Duodenal mucosa (tissue), 2 donors: Measurements from ENCODE around the gene NPBWR2.

Experiments used
- H3K27ac ChIP-seq: one replicate; pipeline ENCODE4 v1.7.0; 2013; ENCODE audit warnings: low read depth, low read length
- H3K27me3 ChIP-seq, 2 donors: one replicate each; pipeline ENCODE4 v1.7.0; 2013; ENCODE audit warnings: low read length in 2 of 2, control low read depth in 1 of 2; ENCODE audit not compliant: insufficient read depth in 2 of 2, control insufficient read depth in 1 of 2
- H3K36me3 ChIP-seq, 2 donors: one replicate each; pipeline ENCODE4 v1.7.0; 2013; ENCODE audit warnings: low read length in 2 of 2, control low read depth in 1 of 2; ENCODE audit not compliant: insufficient read depth in 2 of 2, control insufficient read depth in 1 of 2
- H3K4me1 ChIP-seq, 2 donors: one replicate each; pipeline ENCODE4 v1.7.0; 2013; ENCODE audit warnings: low read length in 2 of 2, control low read depth in 1 of 2; ENCODE audit not compliant: insufficient read depth in 2 of 2, control insufficient read depth in 1 of 2
- H3K4me3 ChIP-seq, 2 donors: one replicate each; pipeline ENCODE4 v1.7.0; 2013; ENCODE audit warnings: low read length in 2 of 2, low read depth in 1 of 2
- H3K9ac ChIP-seq, 2 donors: one replicate each; pipeline ENCODE4 v1.7.0; 2013; ENCODE audit warnings: low read length in 2 of 2, low read depth in 1 of 2
- H3K9me3 ChIP-seq, 2 donors: one replicate each; pipeline ENCODE4 v1.7.0; 2013; ENCODE audit warnings: low read length in 2 of 2, control low read depth in 1 of 2; ENCODE audit not compliant: control insufficient read depth in 1 of 2

The NPBWR2 gene

DNA sequence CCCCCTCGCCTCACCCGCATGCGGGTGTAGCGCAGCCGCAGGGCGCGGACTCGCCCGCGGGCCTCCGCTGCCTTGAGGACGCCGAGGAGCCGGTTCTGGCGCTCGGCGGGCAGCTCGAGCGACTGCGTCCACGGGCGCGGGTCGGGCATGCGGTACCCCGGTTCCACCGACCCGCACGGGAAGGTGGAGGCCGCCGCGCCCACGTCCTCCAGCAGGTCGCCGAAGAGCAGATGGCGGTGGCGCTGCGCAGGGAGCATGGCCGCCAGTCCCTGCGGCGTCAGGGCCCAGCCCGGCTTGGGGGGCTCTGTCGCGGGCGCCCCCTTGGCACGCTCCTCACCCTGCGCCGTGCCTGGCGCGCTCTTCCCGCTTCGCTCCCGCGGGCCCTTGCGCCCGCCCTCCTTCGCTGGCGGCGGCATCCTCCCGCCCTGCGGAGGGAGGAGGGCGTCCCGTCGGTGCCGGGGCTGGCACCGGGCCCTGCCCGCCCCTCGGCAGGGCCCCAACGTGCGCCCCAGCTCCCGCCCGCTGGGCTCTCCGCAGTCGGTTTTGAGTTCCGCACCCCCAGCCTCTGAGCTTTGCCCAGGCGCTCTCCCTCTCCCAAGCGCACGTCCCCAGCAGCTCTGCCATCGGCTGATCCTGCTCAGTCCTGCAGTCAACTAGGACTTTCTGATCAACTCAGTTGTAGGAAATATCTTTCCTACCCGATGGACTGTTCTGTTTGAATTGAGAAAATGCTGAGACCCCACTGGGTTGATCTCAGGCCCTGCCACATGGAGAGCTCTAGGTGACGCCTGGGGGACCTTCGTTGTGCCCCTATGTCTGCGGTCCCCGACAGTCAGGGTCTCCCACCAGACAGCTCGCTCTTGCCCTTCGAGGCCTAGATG is 23.3 kb downstream of the NPBWR2 start, which contains the start of gene LKAAEAR1:
LKAAEAR1 (minus strand) TSS at position 595 of the 881 bp plus-strand sequence; CDS start at position 416, 179 bp downstream.
- H3K4me3 ChIP-seq: peak within 1 kb of the TSS in 1 of 2 donors; percentile 55
- H3K9ac ChIP-seq: no peak within 1 kb of the TSS
- no peaks in the 10 kb centered on the region for H3K36me3 ChIP-seq
- H3K27ac ChIP-seq: no peak within 1 kb of the TSS
- H3K27me3 ChIP-seq: peaks cover 29 to 42% of the 10 kb centered on the region in 2 donors
- no peaks in the 10 kb centered on the region for H3K9me3 ChIP-seq
- H3K4me1 ChIP-seq: peaks cover 2 to 22% of the 10 kb centered on the region in 2 donors

DNA sequence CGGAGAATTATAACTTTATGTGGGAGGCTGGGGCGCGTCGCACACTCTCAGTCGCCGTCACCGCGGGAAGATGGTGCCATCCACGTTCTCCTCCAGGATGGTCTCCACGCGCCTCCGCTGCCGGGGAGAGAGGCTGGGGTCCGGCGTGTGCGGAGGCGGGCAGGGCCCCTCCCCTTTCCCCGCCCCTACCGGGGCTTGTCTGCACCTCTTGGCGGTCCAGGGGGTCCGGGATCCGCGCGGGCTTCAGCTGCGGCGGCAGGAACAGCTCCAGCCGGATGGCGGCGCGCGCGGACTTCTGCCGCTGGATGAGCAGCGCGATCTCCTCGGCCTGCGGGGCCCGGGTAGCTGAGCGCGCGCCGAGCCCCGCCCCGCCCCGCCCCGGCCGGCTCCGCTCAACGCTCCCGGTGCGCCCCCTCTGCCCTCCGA is 24.0 kb downstream of the NPBWR2 start:
- peaks cover 25 to 48% of the 10 kb centered on the region in 2 donors for H3K27me3 ChIP-seq
- peak overlapping the region in 1 of 2 donors; percentile 55 for H3K4me3 ChIP-seq
- no peak overlapping the region for H3K27ac ChIP-seq
- peaks cover 8 to 28% of the 10 kb centered on the region in 2 donors for H3K4me1 ChIP-seq
- no peaks in the 10 kb centered on the region for H3K9me3 ChIP-seq
- no peak overlapping the region for H3K9ac ChIP-seq
- H3K36me3 ChIP-seq: no peaks in the 10 kb centered on the region

DNA sequence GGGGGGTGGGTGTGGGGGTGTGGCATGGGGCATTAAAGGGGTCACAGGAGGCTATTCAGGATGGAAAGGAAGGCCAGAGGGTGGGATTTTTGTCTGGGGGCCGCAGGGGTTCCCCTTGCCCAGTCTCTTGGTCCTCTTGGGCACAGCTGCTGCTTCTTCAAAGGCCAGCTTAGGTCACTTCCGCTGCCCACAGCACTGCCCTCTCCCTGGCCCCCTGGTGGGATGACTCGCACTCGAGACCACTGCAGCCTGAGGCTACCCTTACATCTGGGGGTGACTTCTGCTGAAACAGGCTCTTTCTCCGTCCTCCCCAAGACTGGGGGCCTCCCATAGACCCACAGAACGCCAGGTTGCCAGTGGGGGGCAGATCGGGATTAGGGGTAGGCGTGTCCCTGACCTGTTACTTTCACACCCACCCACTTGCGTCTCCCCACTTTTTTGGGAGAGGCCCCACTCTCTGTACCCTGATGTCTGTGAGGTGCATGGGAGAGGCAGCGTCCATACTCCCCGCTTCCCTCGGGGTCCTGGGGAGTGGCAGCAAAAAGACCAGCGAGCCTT is 24.5 kb downstream of the NPBWR2 start:
- Histone ChIP-seq H3K4me3 (peak overlapping the region in 1 of 2 donors; percentile 40), H3K9ac (no peak overlapping the region), H3K27me3 (peaks cover 22 to 53% of the 10 kb centered on the region in 2 donors), H3K27ac (no peak overlapping the region), H3K9me3 (no peaks in the 10 kb centered on the region), H3K36me3 (no peaks in the 10 kb centered on the region), H3K4me1 (peaks cover 8 to 33% of the 10 kb centered on the region in 2 donors)

DNA sequence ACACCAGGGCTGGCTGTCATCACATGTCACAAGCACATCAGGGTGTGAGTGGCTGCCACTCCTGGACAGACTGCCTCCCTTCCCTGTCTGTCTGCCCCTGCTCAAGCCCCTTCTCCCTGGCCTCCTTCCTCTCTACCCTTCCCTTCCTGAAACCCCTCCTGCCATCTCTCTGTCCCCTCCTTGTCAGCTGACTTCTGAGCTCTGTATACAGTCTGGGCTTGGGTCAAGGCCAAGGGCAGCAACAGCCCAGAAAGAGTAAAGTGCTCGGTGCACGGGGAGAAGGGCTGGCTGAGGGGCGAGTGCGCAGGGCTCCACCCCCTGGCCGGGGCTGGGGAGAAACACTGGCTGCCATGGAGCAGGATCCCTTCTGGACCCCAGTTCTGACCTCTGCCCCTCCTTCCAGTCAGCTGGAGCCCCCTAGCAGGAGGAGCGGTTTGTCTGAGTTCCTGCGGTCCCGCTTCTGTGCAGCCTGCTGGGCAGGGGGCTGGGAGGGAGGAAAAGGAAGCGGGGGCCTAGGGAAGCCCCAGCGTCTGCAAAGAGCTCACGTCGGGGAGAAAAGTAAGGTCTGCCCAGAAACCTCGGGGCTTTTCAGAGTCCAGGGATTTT is 25.1 kb downstream of the NPBWR2 start:
- Histone ChIP-seq H3K36me3 (no peaks in the 10 kb centered on the region), H3K27me3 (peaks cover 22 to 53% of the 10 kb centered on the region in 2 donors), H3K27ac (no peak overlapping the region), H3K4me3 (no peak overlapping the region), H3K9ac (no peak overlapping the region), H3K4me1 (peaks cover 8 to 39% of the 10 kb centered on the region in 2 donors), H3K9me3 (no peaks in the 10 kb centered on the region)

DNA sequence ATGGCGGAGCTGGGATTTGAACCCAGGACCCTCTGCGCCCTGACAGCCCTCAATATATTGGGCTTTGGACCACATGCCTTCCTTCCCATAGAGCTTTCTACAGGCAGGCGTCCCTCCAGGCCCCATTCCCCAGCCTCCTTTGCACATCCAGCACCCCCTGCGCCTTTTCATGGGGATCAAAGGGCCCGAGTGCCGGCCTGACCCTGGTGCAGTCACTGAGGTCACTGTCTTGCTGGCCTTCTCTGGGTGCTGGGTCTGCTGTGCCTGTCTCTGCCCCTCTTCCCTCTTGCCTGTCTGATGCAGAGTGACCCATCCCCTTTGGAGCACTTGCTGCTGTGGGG is 25.8 kb downstream of the NPBWR2 start:
- H3K4me1 ChIP-seq: peaks cover 8 to 39% of the 10 kb centered on the region in 2 donors
- peaks cover 22 to 49% of the 10 kb centered on the region in 2 donors for H3K27me3 ChIP-seq

DNA sequence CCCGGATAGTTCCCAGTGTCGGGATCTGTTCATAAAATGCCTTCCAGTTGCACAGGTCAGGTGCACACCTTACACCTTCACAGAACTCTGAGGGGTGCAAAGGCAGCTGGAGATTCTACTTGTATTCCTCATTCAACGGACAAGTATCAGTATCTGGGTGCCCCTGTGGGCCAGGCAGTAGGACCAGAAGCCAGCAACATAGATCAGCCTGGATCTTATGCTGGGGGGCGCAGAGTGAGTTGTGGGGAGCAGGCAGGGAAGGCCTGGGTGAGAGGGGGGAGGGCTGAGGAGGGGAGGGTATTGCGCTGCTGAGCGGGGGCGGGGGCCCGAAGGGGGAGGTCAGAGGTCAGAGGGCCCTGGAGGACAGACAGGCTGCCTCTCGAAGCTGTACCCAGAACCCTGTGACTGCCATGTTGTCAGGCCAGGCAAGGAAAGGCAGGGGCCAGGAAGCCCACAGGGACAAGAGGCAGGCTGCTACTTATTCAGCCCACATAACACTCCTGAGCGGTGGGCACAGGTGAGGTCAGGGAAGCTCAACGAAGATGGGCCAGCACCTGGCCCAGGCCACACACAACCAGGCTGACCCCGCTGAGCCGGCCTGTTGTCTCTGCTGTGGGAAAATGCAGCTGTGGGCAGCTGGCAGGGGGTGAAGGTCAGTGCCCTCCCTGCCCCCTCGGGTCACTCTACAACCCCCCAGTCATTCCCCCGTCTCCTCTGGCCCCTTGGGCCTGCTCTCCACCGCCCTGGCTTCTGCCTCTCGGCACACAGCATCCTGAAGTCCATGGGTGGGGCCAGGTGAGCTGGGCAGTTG is 26.3 kb downstream of the NPBWR2 start:
- Histone ChIP-seq H3K9me3 (no peaks in the 10 kb centered on the region), H3K36me3 (no peaks in the 10 kb centered on the region), H3K27me3 (peaks cover 20 to 44% of the 10 kb centered on the region in 2 donors), H3K4me3 (peak overlapping the region in 1 of 2 donors; percentile 57), H3K4me1 (peaks cover 8 to 39% of the 10 kb centered on the region in 2 donors), H3K27ac (no peak overlapping the region), H3K9ac (no peak overlapping the region)

More for the DNA sequence above, 25.8 kb downstream of the NPBWR2 start:
- Histone ChIP-seq H3K4me3 (no peak overlapping the region), H3K9ac (no peak overlapping the region), H3K27ac (no peak overlapping the region), H3K36me3 (no peaks in the 10 kb centered on the region), H3K9me3 (no peaks in the 10 kb centered on the region)

DNA sequence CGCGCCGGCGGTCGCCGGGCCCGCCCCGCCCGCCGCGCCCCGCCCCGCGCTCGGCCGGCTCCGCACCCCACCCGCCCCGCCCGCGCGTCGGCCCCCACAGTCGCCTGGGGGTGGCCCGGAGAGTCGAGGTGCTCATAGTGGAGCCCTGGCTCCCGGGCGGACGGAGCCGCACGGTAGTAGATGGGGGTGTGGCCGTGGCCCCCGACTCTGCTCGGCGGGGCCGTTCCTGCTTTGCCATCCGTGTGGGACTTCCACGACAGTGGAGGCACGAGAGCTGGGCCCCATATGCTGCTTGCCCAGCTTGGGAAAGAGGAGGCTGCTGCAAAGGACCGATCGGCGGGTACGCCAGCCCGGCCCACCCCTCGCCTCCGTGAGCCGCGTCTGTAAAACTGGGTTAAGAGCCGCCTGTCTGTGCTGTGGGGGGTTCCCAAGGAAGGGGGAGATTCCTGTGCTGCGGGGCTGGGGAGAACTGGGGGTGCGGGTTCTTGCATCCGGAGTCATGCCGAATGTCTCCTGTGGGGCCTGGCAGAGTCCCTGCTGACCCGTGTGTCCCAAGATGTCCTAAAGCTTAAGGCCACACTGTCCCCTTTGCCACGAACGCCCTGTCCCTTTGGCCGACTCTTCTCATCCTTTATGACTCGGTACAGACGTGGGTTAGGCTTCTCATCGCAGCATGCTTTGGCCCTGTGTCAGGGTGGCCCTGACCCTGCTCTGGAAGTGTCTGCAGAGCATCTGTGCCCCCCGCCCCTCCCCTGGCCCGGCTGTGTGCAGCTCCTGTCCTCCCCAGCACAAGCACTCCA is 27.2 kb downstream of the NPBWR2 start, which contains the start of gene OPRL1:
OPRL1 (plus strand) TSS at position 70 of the 800 bp plus-strand sequence. CDS start 12,639 bp downstream, outside the sequence.
- Histone ChIP-seq H3K27ac (peak within 1 kb of the TSS; percentile 42), H3K9me3 (no peaks in the 10 kb centered on the region), H3K36me3 (peaks cover 0 to under 1% of the 10 kb centered on the region in 2 donors), H3K9ac (peak within 1 kb of the TSS; percentile 54 to 68), H3K27me3 (peaks cover 15 to 40% of the 10 kb centered on the region in 2 donors), H3K4me3 (peak within 1 kb of the TSS; percentile 71), H3K4me1 (peaks cover 8 to 39% of the 10 kb centered on the region in 2 donors)

DNA sequence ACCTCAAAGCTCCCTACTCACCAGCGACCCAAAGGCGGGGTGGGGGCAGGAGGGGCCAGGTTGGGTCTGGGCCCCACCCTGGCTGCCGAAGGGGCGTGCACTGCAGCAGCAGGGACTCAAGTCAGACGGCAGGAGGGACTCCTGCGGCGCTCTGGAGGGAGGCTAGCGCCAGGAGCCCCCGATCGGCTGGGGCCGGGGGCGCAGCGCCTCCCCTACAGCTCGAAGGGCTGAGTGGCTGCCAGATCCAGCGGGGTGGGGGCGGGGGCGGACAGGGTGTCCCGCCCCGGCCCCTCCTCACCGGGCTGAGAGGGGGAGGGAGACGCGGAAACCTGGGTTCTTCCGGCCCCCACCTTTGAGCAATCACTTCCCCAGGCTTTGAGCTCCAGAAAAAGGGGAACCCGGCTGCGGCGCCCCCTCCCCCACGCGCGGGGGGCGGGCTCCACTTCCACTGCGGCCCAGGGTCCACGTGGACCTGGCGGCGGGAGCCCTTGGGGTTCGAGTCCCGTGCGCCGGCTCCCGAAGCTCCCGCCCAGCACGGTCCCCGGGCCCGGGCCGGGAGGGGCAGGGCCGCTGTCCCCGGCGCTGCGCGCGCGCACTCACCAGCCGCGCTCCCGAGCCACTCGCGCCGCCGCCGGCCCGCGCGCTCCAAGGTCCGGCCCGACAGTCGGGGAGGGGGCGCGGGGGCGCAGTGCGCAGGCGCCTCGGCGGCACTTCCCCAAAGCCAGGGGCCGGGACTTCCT is 27.9 kb downstream of the NPBWR2 start, which contains the start of gene RGS19:
RGS19 (minus strand) TSS at position 246 of the 740 bp plus-strand sequence. CDS start 2,632 bp downstream, outside the sequence.
- Histone ChIP-seq H3K4me3 (peak within 1 kb of the TSS; percentile 71), H3K36me3 (peaks cover 0 to 5% of the 10 kb centered on the region in 2 donors), H3K9me3 (no peaks in the 10 kb centered on the region), H3K27me3 (peaks cover 13 to 32% of the 10 kb centered on the region in 2 donors), H3K9ac (peak within 1 kb of the TSS; percentile 54 to 68), H3K27ac (peak within 1 kb of the TSS; percentile 42), H3K4me1 (peaks cover 8 to 38% of the 10 kb centered on the region in 2 donors)
